Stimulated activated naive B cell treated with anti-CD40 and anti-IgM and Interleukin-4, amounts not matched to agents 10 μg/mL and 1 μg/mL and 100 μg/mL, for 72 hours (primary cell): ENCODE results near the gene PDZD4.

Experiments used
- ATAC-seq, 2 donors: fragments of 150-1000 bp; cut with Tn5 transposase; replicated peaks; 2 replicates each; pipeline ENCODE4 v1.10.0; 2021; ENCODE audit warnings: moderate library complexity in 1 of 2
- DNase-seq: peaks from one replicate; pipeline ENCODE4 v3.0.0; 2021
- H3K27ac Mint-ChIP-seq: one replicate; pipeline ENCODE4 v1.8.0; 2022; ENCODE audit warnings: mild to moderate bottlenecking, mixed read lengths
- H3K27me3 Mint-ChIP-seq, 2 donors: one replicate each; pipeline ENCODE4 v1.8.0; 2022; ENCODE audit warnings: mixed read lengths in 2 of 2
- H3K36me3 Mint-ChIP-seq, 2 donors: one replicate each; pipeline ENCODE4 v1.8.0; 2022; ENCODE audit warnings: mixed read lengths in 2 of 2, mild to moderate bottlenecking in 1 of 2
- H3K4me1 Mint-ChIP-seq, 2 donors: one replicate each; pipeline ENCODE4 v1.8.0; 2022; ENCODE audit warnings: mixed read lengths in 2 of 2, mild to moderate bottlenecking in 1 of 2
- H3K4me3 Mint-ChIP-seq, 2 donors: one replicate each; pipeline ENCODE4 v1.8.0; 2022; ENCODE audit warnings: mild to moderate bottlenecking in 2 of 2, mixed read lengths in 2 of 2, moderate library complexity in 1 of 2
- H3K9me3 Mint-ChIP-seq, 2 donors: one replicate each; pipeline ENCODE4 v1.8.0; 2022; ENCODE audit warnings: mixed read lengths in 2 of 2, mild to moderate bottlenecking in 1 of 2

PDZD4 gene

DNA sequence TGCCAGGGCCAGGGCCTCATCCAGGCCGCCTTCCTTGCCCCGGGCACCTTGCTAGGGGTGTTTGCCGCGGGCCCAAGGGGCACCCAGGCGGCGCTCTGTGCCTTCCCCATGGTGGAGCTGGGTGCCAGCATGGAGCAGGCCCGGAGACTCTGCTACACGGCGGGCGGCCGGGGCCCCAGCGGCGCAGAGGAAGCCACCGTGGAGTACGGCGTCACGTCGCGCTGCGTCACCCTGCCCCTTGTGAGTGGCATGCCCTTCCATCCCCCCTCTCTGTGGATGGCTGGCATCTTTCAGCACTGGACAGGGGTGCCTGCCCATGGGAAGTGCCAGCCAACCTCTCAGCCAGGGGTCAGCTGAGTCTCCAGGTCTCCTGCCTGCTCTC, 62.7 kb downstream of the PDZD4 start:
- no peak overlapping the region for H3K27ac Mint-ChIP-seq
- peaks cover 19 to 31% of the 10 kb centered on the region in 2 donors for H3K4me1 Mint-ChIP-seq
- H3K9me3 Mint-ChIP-seq, result no peaks in the 10 kb centered on the region
- no peak for DNase-seq
- no peak overlapping the region for H3K4me3 Mint-ChIP-seq
- H3K27me3 Mint-ChIP-seq, result peaks cover 0 to 16% of the 10 kb centered on the region in 2 donors
- H3K36me3 Mint-ChIP-seq, result no peaks in the 10 kb centered on the region
- no peak for ATAC-seq

- DNase-seq (no peak), ATAC-seq (no peak)
- no peaks in the 10 kb centered on the region for H3K36me3 Mint-ChIP-seq
- no peaks in the 10 kb centered on the region for H3K9me3 Mint-ChIP-seq
- no peak overlapping the region for H3K27ac Mint-ChIP-seq
- peaks cover 0 to 16% of the 10 kb centered on the region in 2 donors for H3K27me3 Mint-ChIP-seq
- no peak overlapping the region for H3K4me3 Mint-ChIP-seq
- peaks cover 19 to 31% of the 10 kb centered on the region in 2 donors for H3K4me1 Mint-ChIP-seq
Measured at GRCh38 chrX:153766871-153767673, 63.3 kb downstream of the PDZD4 start.

- ATAC-seq (peak; percentile 62 to 72), DNase-seq (no peak)
- Mint-ChIP-seq H3K9me3 (no peaks in the 10 kb centered on the region), H3K36me3 (no peaks in the 10 kb centered on the region), H3K4me1 (peaks cover 19 to 31% of the 10 kb centered on the region in 2 donors), H3K27me3 (peaks cover 0 to 16% of the 10 kb centered on the region in 2 donors), H3K4me3 (peak overlapping the region; percentile 52 to 64), H3K27ac (peak overlapping the region; percentile 9)
Measured at GRCh38 chrX:153766098-153766817, 64.1 kb downstream of the PDZD4 start.

GRCh38 chrX:153765138-153766079, 64.9 kb downstream of the PDZD4 start:
- Mint-ChIP-seq H3K9me3 (no peaks in the 10 kb centered on the region), H3K27ac (no peak overlapping the region), H3K36me3 (no peaks in the 10 kb centered on the region), H3K27me3 (peaks cover 0 to 16% of the 10 kb centered on the region in 2 donors), H3K4me1 (peaks cover 19 to 31% of the 10 kb centered on the region in 2 donors), H3K4me3 (peak overlapping the region in 1 of 2 donors; percentile 64)
- ATAC-seq (no peak), DNase-seq (no peak)

DNA sequence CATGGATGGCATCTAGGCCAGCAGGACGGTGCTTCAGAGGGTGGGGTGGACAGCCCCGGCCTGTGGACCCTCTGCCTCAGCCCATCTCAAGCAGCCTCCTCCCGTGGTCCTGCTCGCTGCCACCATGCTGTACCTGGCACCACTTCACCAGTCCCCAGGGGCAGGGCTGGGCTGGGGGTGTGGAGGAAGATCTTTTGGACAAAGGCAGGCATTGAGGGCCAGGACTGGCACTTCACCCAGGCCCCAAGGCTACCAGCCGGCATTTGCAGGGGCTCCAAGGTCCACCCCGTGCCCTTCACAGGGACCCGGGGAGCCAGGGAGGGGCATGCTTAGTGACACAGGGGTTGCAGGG, 65.6 kb downstream of the PDZD4 start:
- peaks cover 19 to 31% of the 10 kb centered on the region in 2 donors for H3K4me1 Mint-ChIP-seq
- peaks cover 0 to 10% of the 10 kb centered on the region in 2 donors for H3K27me3 Mint-ChIP-seq
- H3K36me3 Mint-ChIP-seq, result no peaks in the 10 kb centered on the region
- no peak for DNase-seq
- H3K9me3 Mint-ChIP-seq, result no peaks in the 10 kb centered on the region
- no peak overlapping the region for H3K4me3 Mint-ChIP-seq
- H3K27ac Mint-ChIP-seq, result no peak overlapping the region
- no peak for ATAC-seq

DNA sequence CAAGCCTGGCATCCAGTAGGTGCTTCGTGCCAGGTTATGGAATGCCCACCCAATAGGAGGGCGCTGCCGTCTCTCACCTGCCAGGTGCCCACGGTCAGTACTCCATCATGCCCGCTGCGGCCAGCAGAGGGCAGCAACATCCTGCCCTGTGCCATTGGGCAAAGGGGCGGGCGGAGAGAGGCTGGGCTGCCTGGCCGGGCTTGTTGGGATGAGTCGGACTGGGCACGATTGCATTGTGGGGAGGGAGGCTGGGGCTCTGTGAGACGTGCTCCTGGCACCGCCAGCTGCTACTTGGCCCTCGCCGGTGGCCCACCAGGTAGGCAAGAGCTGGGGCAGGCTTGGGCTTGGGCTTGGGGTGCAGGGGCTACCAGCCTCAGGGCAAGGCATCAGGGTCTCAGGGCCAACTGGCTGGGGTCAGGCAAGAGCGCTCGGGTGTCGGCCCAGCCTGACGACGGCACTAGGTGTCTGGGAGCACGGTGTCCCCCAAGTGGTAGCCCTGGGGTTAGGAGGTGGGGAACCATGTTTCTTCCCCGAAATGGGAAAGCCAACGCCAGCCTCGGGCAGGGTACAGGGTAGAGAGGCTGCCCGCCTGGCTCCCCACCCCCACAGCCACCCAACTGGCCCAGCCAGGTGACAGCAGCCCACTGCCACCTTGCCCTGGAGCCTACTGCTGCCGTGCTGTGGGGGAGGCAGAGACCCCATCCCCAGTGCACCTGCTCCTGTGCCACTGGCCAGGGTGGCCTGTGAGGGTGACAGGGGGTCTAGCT, 66.2 kb downstream of the PDZD4 start, which contains the start of gene PLXNB3:
TSS of gene PLXNB3 (plus strand) at position 261 of the 767 bp plus-strand sequence. CDS start 1,287 bp downstream, outside the sequence.
- peak; percentile 66 for DNase-seq
- peaks cover 0 to 10% of the 10 kb centered on the region in 2 donors for H3K27me3 Mint-ChIP-seq
- peak within 1 kb of the TSS in 1 of 2 donors; percentile 44 for H3K4me3 Mint-ChIP-seq
- H3K9me3 Mint-ChIP-seq, result no peaks in the 10 kb centered on the region
- H3K36me3 Mint-ChIP-seq, result no peaks in the 10 kb centered on the region
- H3K4me1 Mint-ChIP-seq, result peaks cover 19 to 31% of the 10 kb centered on the region in 2 donors
- peak within 1 kb of the TSS; percentile 67 for H3K27ac Mint-ChIP-seq
- peak; percentile 82 for ATAC-seq

GRCh38 chrX:153763298-153763932, 66.9 kb downstream of the PDZD4 start:
- peak in 1 of 2 donors; percentile 2 for ATAC-seq
- DNase-seq, result no peak
- Mint-ChIP-seq H3K27ac (no peak overlapping the region), H3K4me1 (peaks cover 19 to 32% of the 10 kb centered on the region in 2 donors), H3K27me3 (peaks cover 0 to 10% of the 10 kb centered on the region in 2 donors), H3K4me3 (no peak overlapping the region), H3K9me3 (no peaks in the 10 kb centered on the region), H3K36me3 (no peaks in the 10 kb centered on the region)

- Mint-ChIP-seq H3K27me3 (peaks cover 0 to 10% of the 10 kb centered on the region in 2 donors), H3K4me3 (no peak overlapping the region), H3K4me1 (peaks cover 14 to 30% of the 10 kb centered on the region in 2 donors), H3K27ac (no peak overlapping the region), H3K9me3 (no peaks in the 10 kb centered on the region), H3K36me3 (no peaks in the 10 kb centered on the region)
- ATAC-seq (no peak), DNase-seq (no peak)
Measured at GRCh38 chrX:153762626-153763173, 67.6 kb downstream of the PDZD4 start.

- ATAC-seq, result no peak
- peaks cover 13 to 32% of the 10 kb centered on the region in 2 donors for H3K4me1 Mint-ChIP-seq
- H3K4me3 Mint-ChIP-seq, result no peak overlapping the region
Measured at GRCh38 chrX:153761863-153762262, 68.5 kb downstream of the PDZD4 start.

DNA sequence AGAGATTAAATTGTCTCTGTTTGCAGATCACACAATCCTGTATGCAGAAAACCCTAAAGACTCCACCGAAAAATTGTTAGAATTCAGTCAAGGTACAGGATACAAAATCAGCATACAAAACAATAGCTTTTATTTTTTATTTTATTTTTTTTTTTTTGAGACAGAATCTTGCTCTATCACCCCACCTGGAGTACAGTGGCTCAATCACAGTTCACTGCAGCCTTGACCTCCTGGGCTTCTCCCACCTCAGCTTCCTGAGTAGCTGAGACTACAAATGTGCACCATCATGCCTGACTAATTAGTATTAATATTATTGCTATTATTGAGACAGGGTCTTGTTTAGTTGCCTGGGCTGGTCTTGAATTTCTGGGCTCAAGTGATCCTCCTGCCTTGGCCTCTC, 75.2 kb downstream of the PDZD4 start:
- Mint-ChIP-seq H3K27ac (no peak overlapping the region), H3K9me3 (no peaks in the 10 kb centered on the region), H3K4me3 (no peak overlapping the region), H3K27me3 (peaks cover 0 to 5% of the 10 kb centered on the region in 2 donors), H3K36me3 (no peaks in the 10 kb centered on the region), H3K4me1 (peaks cover 0 to 15% of the 10 kb centered on the region in 2 donors)
- no peak for ATAC-seq
- DNase-seq, result no peak

More at GRCh38 chrX:153761863-153762262, 68.5 kb downstream of the PDZD4 start:
- H3K27me3 Mint-ChIP-seq, result peaks cover 0 to 10% of the 10 kb centered on the region in 2 donors
- no peak overlapping the region for H3K27ac Mint-ChIP-seq
- no peaks in the 10 kb centered on the region for H3K36me3 Mint-ChIP-seq
- H3K9me3 Mint-ChIP-seq, result no peaks in the 10 kb centered on the region
- DNase-seq, result no peak
